Measurements from ENCODE around the gene KCNQ1.

DNA sequence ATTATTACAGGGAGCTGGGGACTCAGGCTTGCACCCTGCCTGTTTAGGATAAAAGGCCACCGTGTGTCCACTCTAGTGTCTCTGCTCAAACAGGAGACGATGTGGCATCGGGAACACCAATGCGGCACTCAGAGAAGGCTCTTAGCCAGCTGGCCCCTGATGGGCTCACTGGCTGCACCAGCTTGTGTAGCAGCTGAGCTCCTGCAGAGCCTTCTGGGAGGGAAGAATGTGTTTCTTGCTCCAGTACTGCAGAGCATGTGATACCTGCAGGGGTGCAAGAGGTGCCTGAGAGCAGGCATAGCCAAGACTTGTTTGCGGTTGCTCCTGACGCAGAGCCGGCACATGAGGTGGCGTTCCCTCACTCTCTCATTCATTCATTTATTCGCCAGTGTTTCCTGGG lies 299.4 kb downstream of the KCNQ1 start:
- TF ChIP-seq, protein P1, sequence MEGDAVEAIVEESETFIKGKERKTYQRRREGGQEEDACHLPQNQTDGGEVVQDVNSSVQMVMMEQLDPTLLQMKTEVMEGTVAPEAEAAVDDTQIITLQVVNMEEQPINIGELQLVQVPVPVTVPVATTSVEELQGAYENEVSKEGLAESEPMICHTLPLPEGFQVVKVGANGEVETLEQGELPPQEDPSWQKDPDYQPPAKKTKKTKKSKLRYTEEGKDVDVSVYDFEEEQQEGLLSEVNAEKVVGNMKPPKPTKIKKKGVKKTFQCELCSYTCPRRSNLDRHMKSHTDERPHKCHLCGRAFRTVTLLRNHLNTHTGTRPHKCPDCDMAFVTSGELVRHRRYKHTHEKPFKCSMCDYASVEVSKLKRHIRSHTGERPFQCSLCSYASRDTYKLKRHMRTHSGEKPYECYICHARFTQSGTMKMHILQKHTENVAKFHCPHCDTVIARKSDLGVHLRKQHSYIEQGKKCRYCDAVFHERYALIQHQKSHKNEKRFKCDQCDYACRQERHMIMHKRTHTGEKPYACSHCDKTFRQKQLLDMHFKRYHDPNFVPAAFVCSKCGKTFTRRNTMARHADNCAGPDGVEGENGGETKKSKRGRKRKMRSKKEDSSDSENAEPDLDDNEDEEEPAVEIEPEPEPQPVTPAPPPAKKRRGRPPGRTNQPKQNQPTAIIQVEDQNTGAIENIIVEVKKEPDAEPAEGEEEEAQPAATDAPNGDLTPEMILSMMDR (IDR thresholded peaks at IDR 0.05; ENCODE audit: insufficient read depth, low read length, poor library complexity, severe bottlenecking): no peak
- no peak for TF ChIP-seq EZH2phosphoT487 (conservative IDR thresholded peaks at IDR 0.05; ENCODE audit: low read length)
